HEK293 (cell line): ENCODE data around the gene HTR4.

Experiments used
- CTCF ChIA-PET: fragments of 350-600 bp; formaldehyde crosslinking; extraction: SDS; loops from one replicate; lab custom pipeline; 2021; ENCODE audit warnings: antibody characterized with exemption; lab: Yijun Ruan, JAX
- POLR2A ChIA-PET: fragments of 300-600 bp; formaldehyde crosslinking; extraction: SDS; loops from one replicate; lab custom pipeline; 2020; ENCODE audit warnings: antibody characterized with exemption, inconsistent platforms; lab: Yijun Ruan, JAX
- H3K27ac ChIP-seq: fragments of 200-500 bp; sonication (Bioruptor generic); 2 replicates; pipeline ENCODE4 v1.5.1; 2014; ENCODE audit warnings: low read depth, low read length, control low read depth, inconsistent platforms; ENCODE audit errors: extremely low read depth
- H3K36me3 ChIP-seq, 2 experiments: fragments of 200-500 bp in 1 of 2; sonication (Bioruptor generic) in 1 of 2; 1 replicate in 1 of 2; 2 replicates in 1 of 2; pipeline ENCODE4 v1.5.1; 2014 to 2017; ENCODE audit warnings: inconsistent platforms in 2 of 2, low read length in 2 of 2; ENCODE audit not compliant: control insufficient read depth in 2 of 2, insufficient read depth in 1 of 2
- H3K4me1 ChIP-seq: fragments of 200-500 bp; sonication (Bioruptor generic); 2 replicates; pipeline ENCODE4 v1.5.1; 2014; ENCODE audit warnings: mild to moderate bottlenecking, low read length, inconsistent platforms; ENCODE audit not compliant: control insufficient read depth, insufficient read depth
- H3K4me3 ChIP-seq: 2 replicates; pipeline ENCODE4 v1.5.1; 2011; ENCODE audit warnings: low read depth, mild to moderate bottlenecking, control low read depth, low read length, moderate library complexity
- H3K9me3 ChIP-seq: fragments of 200-500 bp; sonication (Bioruptor generic); 2 replicates; pipeline ENCODE4 v1.5.1; 2014; ENCODE audit warnings: low read depth, low read length, inconsistent platforms; ENCODE audit not compliant: control insufficient read depth, insufficient read depth
- INSM2 ChIP-seq: fragments of 450-650 bp; formaldehyde crosslinking; IDR thresholded peaks from 2 replicates; pipeline ENCODE4 v1.5.1; 2016; ENCODE audit warnings: missing biosample characterization, missing genetic modification characterization
- KLF1 ChIP-seq: fragments of 450-650 bp; formaldehyde crosslinking; IDR thresholded peaks from 2 replicates; pipeline ENCODE4 v1.5.1; 2016; ENCODE audit warnings: missing biosample characterization, missing genetic modification characterization
- SCRT2 ChIP-seq: fragments of 450-650 bp; formaldehyde crosslinking; IDR thresholded peaks from 2 replicates; pipeline ENCODE4 v1.5.1; 2016; ENCODE audit warnings: missing biosample characterization, missing genetic modification characterization
- SP3 ChIP-seq: fragments of 450-650 bp; formaldehyde crosslinking; IDR thresholded peaks from 2 replicates; pipeline ENCODE4 v1.5.1; 2016; ENCODE audit warnings: missing biosample characterization, missing genetic modification characterization
- YY2 ChIP-seq: fragments of 450-650 bp; formaldehyde crosslinking; IDR thresholded peaks from 2 replicates; pipeline ENCODE4 v1.5.1; 2016; ENCODE audit warnings: missing biosample characterization, missing genetic modification characterization
- ZNF274 ChIP-seq, 2 experiments: fragments of 200-500 bp in 1 of 2; fragments of 450-650 bp in 1 of 2; sonication (Bioruptor generic) in 1 of 2; formaldehyde crosslinking in 1 of 2; IDR thresholded peaks; 2 replicates each; pipeline versions ENCODE4 v1.5.1 to v1.6.1; 2014 to 2016; ENCODE audit warnings: borderline replicate concordance in 1 of 2, inconsistent platforms in 1 of 2, low read length in 1 of 2, missing biosample characterization in 1 of 2, missing genetic modification characterization in 1 of 2
- ZNF292 ChIP-seq: fragments of 450-650 bp; formaldehyde crosslinking; IDR thresholded peaks from 2 replicates; pipeline ENCODE4 v1.5.1; 2016; ENCODE audit warnings: low read depth, missing biosample characterization, missing genetic modification characterization, borderline replicate concordance
- ZNF350 ChIP-seq: fragments of 450-650 bp; formaldehyde crosslinking; IDR thresholded peaks from 2 replicates; pipeline ENCODE4 v1.5.0; 2017; ENCODE audit warnings: missing biosample characterization, mild to moderate bottlenecking, missing genetic modification characterization
- ZNF510 ChIP-seq: fragments of 450-650 bp; formaldehyde crosslinking; IDR thresholded peaks from 2 replicates; pipeline ENCODE4 v1.5.1; 2018; ENCODE audit warnings: mild to moderate bottlenecking, missing genetic modification characterization, missing biosample characterization; ENCODE audit not compliant: insufficient replicate concordance
- ZNF548 ChIP-seq: fragments of 450-650 bp; formaldehyde crosslinking; IDR thresholded peaks from 2 replicates; pipeline ENCODE4 v1.5.1; 2016; ENCODE audit warnings: missing biosample characterization, missing genetic modification characterization
- ZNF558 ChIP-seq: fragments of 450-650 bp; formaldehyde crosslinking; IDR thresholded peaks from 2 replicates; pipeline ENCODE4 v1.5.1; 2016; ENCODE audit warnings: missing biosample characterization, missing genetic modification characterization
- ZNF561 ChIP-seq: fragments of 450-650 bp; IDR thresholded peaks from 2 replicates; pipeline ENCODE4 v1.5.1; 2018; ENCODE audit warnings: missing biosample characterization, missing genetic modification characterization, borderline replicate concordance
- ZNF571 ChIP-seq: fragments of 450-650 bp; formaldehyde crosslinking; IDR thresholded peaks from 2 replicates; pipeline ENCODE4 v1.5.0; 2017; ENCODE audit warnings: missing biosample characterization, missing genetic modification characterization
- ZNF610 ChIP-seq: fragments of 450-650 bp; formaldehyde crosslinking; IDR thresholded peaks from 2 replicates; pipeline ENCODE4 v1.5.1; 2016; ENCODE audit warnings: missing biosample characterization, missing genetic modification characterization, borderline replicate concordance
- ZNF624 ChIP-seq: fragments of 450-650 bp; formaldehyde crosslinking; IDR thresholded peaks from 2 replicates; pipeline ENCODE4 v1.5.1; 2017; ENCODE audit warnings: missing biosample characterization, missing genetic modification characterization
- ZNF626 ChIP-seq: fragments of 450-650 bp; sonication (Bioruptor Pico); formaldehyde crosslinking; IDR thresholded peaks from 2 replicates; pipeline ENCODE4 v1.5.1; 2018; ENCODE audit warnings: missing biosample characterization, missing genetic modification characterization, inconsistent platforms
- ZNF791 ChIP-seq: fragments of 450-650 bp; formaldehyde crosslinking; IDR thresholded peaks from 2 replicates; pipeline ENCODE4 v1.5.1; 2016; ENCODE audit warnings: missing biosample characterization, missing genetic modification characterization
- ZNF792 ChIP-seq: fragments of 450-650 bp; formaldehyde crosslinking; IDR thresholded peaks from 2 replicates; pipeline ENCODE4 v1.5.1; 2016; ENCODE audit warnings: missing biosample characterization, missing genetic modification characterization
- ZNF837 ChIP-seq: fragments of 450-650 bp; formaldehyde crosslinking; IDR thresholded peaks from 2 replicates; pipeline ENCODE4 v1.5.1; 2016; ENCODE audit warnings: missing biosample characterization, missing genetic modification characterization
- ZSCAN5A ChIP-seq: fragments of 450-650 bp; formaldehyde crosslinking; IDR thresholded peaks from 2 replicates; pipeline ENCODE4 v1.5.1; 2016; ENCODE audit warnings: missing biosample characterization, missing genetic modification characterization
- TF ChIP-seq, protein P1 (sequence below): fragments of 450-650 bp; formaldehyde crosslinking; IDR thresholded peaks from 2 replicates; pipeline ENCODE4 v1.5.1; 2016; ENCODE audit warnings: missing biosample characterization, missing genetic modification characterization
- TF ChIP-seq, protein P2 (sequence below): fragments of 450-650 bp; formaldehyde crosslinking; IDR thresholded peaks from 2 replicates; pipeline ENCODE4 v1.5.1; 2016; ENCODE audit warnings: missing biosample characterization, missing genetic modification characterization
- TF ChIP-seq, protein P3 (sequence below): fragments of 450-650 bp; formaldehyde crosslinking; IDR thresholded peaks from 2 replicates; pipeline ENCODE4 v1.5.1; 2016; ENCODE audit warnings: missing biosample characterization, missing genetic modification characterization
- TF ChIP-seq, protein P4 (sequence below): fragments of 450-650 bp; formaldehyde crosslinking; IDR thresholded peaks from 2 replicates; pipeline ENCODE4 v1.5.1; 2016; ENCODE audit warnings: missing biosample characterization, missing genetic modification characterization
- TF ChIP-seq, protein P5 (sequence below): fragments of 450-650 bp; formaldehyde crosslinking; IDR thresholded peaks from 2 replicates; pipeline ENCODE4 v1.5.1; 2016; ENCODE audit warnings: missing biosample characterization, missing genetic modification characterization
- TF ChIP-seq, protein P6 (sequence below): fragments of 450-650 bp; formaldehyde crosslinking; IDR thresholded peaks from 2 replicates; pipeline ENCODE4 v1.5.1; 2016; ENCODE audit warnings: missing biosample characterization, missing genetic modification characterization

Gene HTR4

GRCh38 chr5:148640471-148640870 lies 13.9 kb downstream of the HTR4 start:
- no peak overlapping the region for H3K4me3 ChIP-seq
- ChIA-PET CTCF (no interaction called here), POLR2A (no interaction called here)

DNA sequence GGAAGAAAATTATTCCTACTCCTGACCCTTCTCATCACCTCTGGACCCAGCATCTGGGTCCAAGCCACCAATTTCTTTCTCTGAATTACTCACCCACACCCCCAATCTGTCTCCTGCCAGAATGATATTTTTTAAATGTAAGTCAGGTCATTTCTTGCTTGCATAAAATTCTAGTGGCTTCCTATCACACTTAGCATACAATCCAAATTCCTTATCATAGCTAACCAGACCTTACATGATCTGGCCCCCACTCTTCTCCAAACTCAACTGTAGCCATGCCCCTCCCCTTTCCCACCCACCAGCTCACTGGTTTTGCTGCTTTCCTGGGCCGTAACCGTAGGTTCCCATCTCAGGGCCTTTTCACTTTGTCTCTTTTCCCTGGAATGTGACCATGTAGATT lies 15.2 kb downstream of the HTR4 start:
- H3K36me3 ChIP-seq = no peaks in the 10 kb centered on the region
- H3K4me3 ChIP-seq = no peak overlapping the region
- ChIA-PET POLR2A (no interaction called here), CTCF (no interaction called here)
- no peaks in the 10 kb centered on the region for H3K9me3 ChIP-seq
- no peaks in the 10 kb centered on the region for H3K4me1 ChIP-seq
- no peak overlapping the region for H3K27ac ChIP-seq
- TF ChIP-seq ZNF837 (no peak), ZNF561 (no peak), SP3 (tag by site-specific recombination) (no peak), ZNF510 (tag by site-specific recombination) (no peak), ZNF350 (no peak)
- TF ChIP-seq, protein P1, sequence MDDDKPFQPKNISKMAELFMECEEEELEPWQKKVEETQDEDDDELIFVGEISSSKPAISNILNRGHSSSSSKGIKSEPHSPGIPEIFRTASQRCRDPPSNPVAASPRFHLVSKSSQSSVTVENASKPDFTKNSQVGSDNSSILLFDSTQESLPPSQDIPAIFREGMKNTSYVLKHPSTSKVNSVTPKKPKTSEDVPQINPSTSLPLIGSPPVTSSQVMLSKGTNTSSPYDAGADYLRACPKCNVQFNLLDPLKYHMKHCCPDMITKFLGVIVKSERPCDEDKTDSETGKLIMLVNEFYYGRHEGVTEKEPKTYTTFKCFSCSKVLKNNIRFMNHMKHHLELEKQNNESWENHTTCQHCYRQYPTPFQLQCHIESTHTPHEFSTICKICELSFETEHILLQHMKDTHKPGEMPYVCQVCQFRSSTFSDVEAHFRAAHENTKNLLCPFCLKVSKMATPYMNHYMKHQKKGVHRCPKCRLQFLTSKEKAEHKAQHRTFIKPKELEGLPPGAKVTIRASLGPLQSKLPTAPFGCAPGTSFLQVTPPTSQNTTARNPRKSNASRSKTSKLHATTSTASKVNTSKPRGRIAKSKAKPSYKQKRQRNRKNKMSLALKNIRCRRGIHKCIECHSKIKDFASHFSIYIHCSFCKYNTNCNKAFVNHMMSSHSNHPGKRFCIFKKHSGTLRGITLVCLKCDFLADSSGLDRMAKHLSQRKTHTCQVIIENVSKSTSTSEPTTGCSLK (tag by site-specific recombination) = no peak
- TF ChIP-seq, protein P2, sequence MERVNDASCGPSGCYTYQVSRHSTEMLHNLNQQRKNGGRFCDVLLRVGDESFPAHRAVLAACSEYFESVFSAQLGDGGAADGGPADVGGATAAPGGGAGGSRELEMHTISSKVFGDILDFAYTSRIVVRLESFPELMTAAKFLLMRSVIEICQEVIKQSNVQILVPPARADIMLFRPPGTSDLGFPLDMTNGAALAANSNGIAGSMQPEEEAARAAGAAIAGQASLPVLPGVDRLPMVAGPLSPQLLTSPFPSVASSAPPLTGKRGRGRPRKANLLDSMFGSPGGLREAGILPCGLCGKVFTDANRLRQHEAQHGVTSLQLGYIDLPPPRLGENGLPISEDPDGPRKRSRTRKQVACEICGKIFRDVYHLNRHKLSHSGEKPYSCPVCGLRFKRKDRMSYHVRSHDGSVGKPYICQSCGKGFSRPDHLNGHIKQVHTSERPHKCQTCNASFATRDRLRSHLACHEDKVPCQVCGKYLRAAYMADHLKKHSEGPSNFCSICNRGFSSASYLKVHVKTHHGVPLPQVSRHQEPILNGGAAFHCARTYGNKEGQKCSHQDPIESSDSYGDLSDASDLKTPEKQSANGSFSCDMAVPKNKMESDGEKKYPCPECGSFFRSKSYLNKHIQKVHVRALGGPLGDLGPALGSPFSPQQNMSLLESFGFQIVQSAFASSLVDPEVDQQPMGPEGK = no peak
- TF ChIP-seq, protein P3, sequence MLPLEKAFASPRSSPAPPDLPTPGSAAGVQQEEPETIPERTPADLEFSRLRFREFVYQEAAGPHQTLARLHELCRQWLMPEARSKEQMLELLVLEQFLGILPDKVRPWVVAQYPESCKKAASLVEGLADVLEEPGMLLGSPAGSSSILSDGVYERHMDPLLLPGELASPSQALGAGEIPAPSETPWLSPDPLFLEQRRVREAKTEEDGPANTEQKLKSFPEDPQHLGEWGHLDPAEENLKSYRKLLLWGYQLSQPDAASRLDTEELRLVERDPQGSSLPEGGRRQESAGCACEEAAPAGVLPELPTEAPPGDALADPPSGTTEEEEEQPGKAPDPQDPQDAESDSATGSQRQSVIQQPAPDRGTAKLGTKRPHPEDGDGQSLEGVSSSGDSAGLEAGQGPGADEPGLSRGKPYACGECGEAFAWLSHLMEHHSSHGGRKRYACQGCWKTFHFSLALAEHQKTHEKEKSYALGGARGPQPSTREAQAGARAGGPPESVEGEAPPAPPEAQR (tag by site-specific recombination) = no peak
- TF ChIP-seq, protein P4, sequence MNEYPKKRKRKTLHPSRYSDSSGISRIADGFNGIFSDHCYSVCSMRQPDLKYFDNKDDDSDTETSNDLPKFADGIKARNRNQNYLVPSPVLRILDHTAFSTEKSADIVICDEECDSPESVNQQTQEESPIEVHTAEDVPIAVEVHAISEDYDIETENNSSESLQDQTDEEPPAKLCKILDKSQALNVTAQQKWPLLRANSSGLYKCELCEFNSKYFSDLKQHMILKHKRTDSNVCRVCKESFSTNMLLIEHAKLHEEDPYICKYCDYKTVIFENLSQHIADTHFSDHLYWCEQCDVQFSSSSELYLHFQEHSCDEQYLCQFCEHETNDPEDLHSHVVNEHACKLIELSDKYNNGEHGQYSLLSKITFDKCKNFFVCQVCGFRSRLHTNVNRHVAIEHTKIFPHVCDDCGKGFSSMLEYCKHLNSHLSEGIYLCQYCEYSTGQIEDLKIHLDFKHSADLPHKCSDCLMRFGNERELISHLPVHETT (tag by site-specific recombination) = no peak

More at GRCh38 chr5:148640471-148640870, 13.9 kb downstream of the HTR4 start:
- Histone ChIP-seq H3K9me3 (no peaks in the 10 kb centered on the region), H3K4me1 (no peaks in the 10 kb centered on the region), H3K36me3 (no peaks in the 10 kb centered on the region), H3K27ac (no peak overlapping the region)
- TF ChIP-seq SP3 (tag by site-specific recombination) (no peak), ZNF626 (tag by site-specific recombination) (no peak), ZNF558 (tag by site-specific recombination) (no peak), ZNF791 (no peak), ZNF610 (no peak), YY2 (tag by site-specific recombination) (no peak), ZNF274 (IDR thresholded peaks at IDR 0.05; ENCODE audit: low read length) (no peak), ZNF274 (tag by site-specific recombination; IDR thresholded peaks at IDR 0.05; ENCODE audit: borderline replicate concordance) (no peak), ZSCAN5A (tag by site-specific recombination) (no peak), SCRT2 (no peak), INSM2 (no peak), KLF1 (tag by site-specific recombination) (no peak), ZNF792 (tag by site-specific recombination) (no peak), ZNF624 (tag by site-specific recombination) (no peak), ZNF548 (tag by site-specific recombination) (no peak), ZNF292 (no peak), ZNF571 (tag by site-specific recombination) (no peak)
- TF ChIP-seq, protein P5, sequence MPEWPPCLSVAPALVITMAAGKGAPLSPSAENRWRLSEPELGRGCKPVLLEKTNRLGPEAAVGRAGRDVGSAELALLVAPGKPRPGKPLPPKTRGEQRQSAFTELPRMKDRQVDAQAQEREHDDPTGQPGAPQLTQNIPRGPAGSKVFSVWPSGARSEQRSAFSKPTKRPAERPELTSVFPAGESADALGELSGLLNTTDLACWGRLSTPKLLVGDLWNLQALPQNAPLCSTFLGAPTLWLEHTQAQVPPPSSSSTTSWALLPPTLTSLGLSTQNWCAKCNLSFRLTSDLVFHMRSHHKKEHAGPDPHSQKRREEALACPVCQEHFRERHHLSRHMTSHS (tag by site-specific recombination) = no peak
- TF ChIP-seq, protein P6, sequence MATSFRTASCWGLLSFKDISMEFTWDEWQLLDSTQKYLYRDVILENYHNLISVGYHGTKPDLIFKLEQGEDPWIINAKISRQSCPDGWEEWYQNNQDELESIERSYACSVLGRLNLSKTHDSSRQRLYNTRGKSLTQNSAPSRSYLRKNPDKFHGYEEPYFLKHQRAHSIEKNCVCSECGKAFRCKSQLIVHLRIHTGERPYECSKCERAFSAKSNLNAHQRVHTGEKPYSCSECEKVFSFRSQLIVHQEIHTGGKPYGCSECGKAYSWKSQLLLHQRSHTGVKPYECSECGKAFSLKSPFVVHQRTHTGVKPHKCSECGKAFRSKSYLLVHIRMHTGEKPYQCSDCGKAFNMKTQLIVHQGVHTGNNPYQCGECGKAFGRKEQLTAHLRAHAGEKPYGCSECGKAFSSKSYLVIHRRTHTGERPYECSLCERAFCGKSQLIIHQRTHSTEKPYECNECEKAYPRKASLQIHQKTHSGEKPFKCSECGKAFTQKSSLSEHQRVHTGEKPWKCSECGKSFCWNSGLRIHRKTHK = no peak
